ENCODE data around the gene PPFIA1.

DNA sequence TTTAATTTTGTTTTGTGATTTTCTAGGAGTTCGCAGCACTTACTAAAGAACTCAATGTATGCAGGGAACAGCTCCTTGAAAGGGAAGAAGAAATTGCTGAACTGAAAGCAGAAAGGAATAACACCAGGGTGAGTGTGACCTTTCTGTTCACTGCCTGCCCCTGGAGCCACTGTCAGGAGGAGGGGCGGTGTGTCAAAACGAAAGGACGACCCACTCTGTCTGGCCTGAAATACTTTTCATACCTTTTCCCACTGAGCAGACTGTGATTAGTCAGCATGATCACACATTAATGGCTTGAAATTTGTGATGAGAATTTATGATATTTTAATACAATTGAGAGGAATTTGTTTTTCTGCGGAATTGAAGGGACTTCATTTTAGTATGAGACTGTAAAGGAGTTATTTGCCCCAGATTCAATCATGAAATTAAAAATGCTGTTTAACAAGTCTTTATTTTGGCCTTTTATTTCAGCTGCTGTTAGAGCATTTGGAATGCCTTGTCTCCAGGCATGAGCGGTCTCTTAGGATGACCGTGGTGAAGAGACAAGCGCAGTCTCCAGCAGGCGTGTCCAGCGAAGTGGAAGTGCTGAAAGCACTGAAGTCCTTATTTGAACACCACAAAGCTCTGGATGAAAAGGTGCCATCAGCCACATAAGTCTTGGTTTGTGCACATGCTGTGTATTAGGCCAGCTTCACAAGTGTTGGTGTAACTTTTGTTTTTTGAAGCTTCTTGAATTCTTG is 54.1 kb downstream of the PPFIA1 start:
- TF ChIP-seq, protein P1, sequence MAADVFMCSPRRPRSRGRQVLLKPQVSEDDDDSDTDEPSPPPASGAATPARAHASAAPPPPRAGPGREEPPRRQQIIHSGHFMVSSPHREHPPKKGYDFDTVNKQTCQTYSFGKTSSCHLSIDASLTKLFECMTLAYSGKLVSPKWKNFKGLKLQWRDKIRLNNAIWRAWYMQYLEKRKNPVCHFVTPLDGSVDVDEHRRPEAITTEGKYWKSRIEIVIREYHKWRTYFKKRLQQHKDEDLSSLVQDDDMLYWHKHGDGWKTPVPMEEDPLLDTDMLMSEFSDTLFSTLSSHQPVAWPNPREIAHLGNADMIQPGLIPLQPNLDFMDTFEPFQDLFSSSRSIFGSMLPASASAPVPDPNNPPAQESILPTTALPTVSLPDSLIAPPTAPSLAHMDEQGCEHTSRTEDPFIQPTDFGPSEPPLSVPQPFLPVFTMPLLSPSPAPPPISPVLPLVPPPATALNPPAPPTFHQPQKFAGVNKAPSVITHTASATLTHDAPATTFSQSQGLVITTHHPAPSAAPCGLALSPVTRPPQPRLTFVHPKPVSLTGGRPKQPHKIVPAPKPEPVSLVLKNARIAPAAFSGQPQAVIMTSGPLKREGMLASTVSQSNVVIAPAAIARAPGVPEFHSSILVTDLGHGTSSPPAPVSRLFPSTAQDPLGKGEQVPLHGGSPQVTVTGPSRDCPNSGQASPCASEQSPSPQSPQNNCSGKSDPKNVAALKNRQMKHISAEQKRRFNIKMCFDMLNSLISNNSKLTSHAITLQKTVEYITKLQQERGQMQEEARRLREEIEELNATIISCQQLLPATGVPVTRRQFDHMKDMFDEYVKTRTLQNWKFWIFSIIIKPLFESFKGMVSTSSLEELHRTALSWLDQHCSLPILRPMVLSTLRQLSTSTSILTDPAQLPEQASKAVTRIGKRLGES (CRISPR knock-in tag; IDR thresholded peaks at IDR 0.05; ENCODE audit: borderline replicate concordance): no peak
- TF ChIP-seq KLF12 (CRISPR knock-in tag; IDR thresholded peaks at IDR 0.05; ENCODE audit: borderline replicate concordance) (no peak), MAX (IDR thresholded peaks at IDR 0.05) (no peak), YY1 (IDR thresholded peaks at IDR 0.05; ENCODE audit: insufficient read depth, insufficient replicate concordance, low read depth, low read length) (no peak), ZNF549 (CRISPR knock-in tag; IDR thresholded peaks at IDR 0.05) (no peak), ZNF496 (CRISPR knock-in tag; IDR thresholded peaks at IDR 0.05; ENCODE audit: insufficient replicate concordance) (no peak), SALL2 (CRISPR knock-in tag; IDR thresholded peaks at IDR 0.05) (no peak), PHF21A (CRISPR knock-in tag; IDR thresholded peaks at IDR 0.05) (no peak), HBP1 (CRISPR knock-in tag; IDR thresholded peaks at IDR 0.05; ENCODE audit: low read depth) (no peak)
- TF ChIP-seq, protein P2, sequence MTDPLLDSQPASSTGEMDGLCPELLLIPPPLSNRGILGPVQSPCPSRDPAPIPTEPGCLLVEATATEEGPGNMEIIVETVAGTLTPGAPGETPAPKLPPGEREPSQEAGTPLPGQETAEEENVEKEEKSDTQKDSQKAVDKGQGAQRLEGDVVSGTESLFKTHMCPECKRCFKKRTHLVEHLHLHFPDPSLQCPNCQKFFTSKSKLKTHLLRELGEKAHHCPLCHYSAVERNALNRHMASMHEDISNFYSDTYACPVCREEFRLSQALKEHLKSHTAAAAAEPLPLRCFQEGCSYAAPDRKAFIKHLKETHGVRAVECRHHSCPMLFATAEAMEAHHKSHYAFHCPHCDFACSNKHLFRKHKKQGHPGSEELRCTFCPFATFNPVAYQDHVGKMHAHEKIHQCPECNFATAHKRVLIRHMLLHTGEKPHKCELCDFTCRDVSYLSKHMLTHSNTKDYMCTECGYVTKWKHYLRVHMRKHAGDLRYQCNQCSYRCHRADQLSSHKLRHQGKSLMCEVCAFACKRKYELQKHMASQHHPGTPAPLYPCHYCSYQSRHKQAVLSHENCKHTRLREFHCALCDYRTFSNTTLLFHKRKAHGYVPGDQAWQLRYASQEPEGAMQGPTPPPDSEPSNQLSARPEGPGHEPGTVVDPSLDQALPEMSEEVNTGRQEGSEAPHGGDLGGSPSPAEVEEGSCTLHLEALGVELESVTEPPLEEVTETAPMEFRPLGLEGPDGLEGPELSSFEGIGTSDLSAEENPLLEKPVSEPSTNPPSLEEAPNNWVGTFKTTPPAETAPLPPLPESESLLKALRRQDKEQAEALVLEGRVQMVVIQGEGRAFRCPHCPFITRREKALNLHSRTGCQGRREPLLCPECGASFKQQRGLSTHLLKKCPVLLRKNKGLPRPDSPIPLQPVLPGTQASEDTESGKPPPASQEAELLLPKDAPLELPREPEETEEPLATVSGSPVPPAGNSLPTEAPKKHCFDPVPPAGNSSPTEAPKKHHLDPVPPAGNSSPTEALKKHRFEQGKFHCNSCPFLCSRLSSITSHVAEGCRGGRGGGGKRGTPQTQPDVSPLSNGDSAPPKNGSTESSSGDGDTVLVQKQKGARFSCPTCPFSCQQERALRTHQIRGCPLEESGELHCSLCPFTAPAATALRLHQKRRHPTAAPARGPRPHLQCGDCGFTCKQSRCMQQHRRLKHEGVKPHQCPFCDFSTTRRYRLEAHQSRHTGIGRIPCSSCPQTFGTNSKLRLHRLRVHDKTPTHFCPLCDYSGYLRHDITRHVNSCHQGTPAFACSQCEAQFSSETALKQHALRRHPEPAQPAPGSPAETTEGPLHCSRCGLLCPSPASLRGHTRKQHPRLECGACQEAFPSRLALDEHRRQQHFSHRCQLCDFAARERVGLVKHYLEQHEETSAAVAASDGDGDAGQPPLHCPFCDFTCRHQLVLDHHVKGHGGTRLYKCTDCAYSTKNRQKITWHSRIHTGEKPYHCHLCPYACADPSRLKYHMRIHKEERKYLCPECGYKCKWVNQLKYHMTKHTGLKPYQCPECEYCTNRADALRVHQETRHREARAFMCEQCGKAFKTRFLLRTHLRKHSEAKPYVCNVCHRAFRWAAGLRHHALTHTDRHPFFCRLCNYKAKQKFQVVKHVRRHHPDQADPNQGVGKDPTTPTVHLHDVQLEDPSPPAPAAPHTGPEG (CRISPR knock-in tag; IDR thresholded peaks at IDR 0.05): no peak
- TF ChIP-seq, protein P3, sequence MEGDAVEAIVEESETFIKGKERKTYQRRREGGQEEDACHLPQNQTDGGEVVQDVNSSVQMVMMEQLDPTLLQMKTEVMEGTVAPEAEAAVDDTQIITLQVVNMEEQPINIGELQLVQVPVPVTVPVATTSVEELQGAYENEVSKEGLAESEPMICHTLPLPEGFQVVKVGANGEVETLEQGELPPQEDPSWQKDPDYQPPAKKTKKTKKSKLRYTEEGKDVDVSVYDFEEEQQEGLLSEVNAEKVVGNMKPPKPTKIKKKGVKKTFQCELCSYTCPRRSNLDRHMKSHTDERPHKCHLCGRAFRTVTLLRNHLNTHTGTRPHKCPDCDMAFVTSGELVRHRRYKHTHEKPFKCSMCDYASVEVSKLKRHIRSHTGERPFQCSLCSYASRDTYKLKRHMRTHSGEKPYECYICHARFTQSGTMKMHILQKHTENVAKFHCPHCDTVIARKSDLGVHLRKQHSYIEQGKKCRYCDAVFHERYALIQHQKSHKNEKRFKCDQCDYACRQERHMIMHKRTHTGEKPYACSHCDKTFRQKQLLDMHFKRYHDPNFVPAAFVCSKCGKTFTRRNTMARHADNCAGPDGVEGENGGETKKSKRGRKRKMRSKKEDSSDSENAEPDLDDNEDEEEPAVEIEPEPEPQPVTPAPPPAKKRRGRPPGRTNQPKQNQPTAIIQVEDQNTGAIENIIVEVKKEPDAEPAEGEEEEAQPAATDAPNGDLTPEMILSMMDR (CRISPR knock-in tag; IDR thresholded peaks at IDR 0.05): no peak

Data from HepG2 (cell line).